GM23338 (cell line): Measurements from ENCODE around the gene LRRC4B.

Experiments used
- CREB1 ChIP-seq: fragments of 250-450 bp; sonication (Bioruptor Pico); IDR thresholded peaks from 2 replicates; pipeline ENCODE4 v1.5.0; 2020; ENCODE audit warnings: low read depth, mild to moderate bottlenecking, moderate library complexity
- CTCF ChIP-seq, 2 experiments: fragments of 200-600 bp in 1 of 2; sonication (generic) in 1 of 2; conservative IDR thresholded peaks; 2 replicates each; pipeline versions ENCODE4 v1.5.1 to v1.6.1; 2016 to 2017; ENCODE audit warnings: antibody characterized with exemption in 2 of 2, low read depth in 2 of 2, mild to moderate bottlenecking in 2 of 2, moderate library complexity in 1 of 2
- ETS1 ChIP-seq: IDR thresholded peaks from 2 replicates; pipeline ENCODE4 v1.6.1; 2016; ENCODE audit warnings: antibody characterized with exemption
- EZH2 ChIP-seq: fragments of 200-600 bp; sonication (generic); IDR thresholded peaks from one replicate; pipeline ENCODE4 v1.8.0; 2017; ENCODE audit warnings: antibody characterized with exemption, mild to moderate bottlenecking, low read depth; ENCODE audit not compliant: unreplicated experiment
- EZH2phosphoT487 ChIP-seq: fragments of 200-600 bp; sonication (generic); IDR thresholded peaks from one replicate; pipeline ENCODE4 v1.8.1; 2018; ENCODE audit warnings: antibody characterized with exemption; ENCODE audit not compliant: unreplicated experiment
- JUNB ChIP-seq: IDR thresholded peaks from one replicate; pipeline ENCODE4 v1.6.1; 2016; ENCODE audit warnings: antibody characterized with exemption; ENCODE audit not compliant: unreplicated experiment
- NANOG ChIP-seq: IDR thresholded peaks from 2 replicates; pipeline ENCODE4 v1.6.1; 2016; ENCODE audit warnings: antibody characterized with exemption, borderline replicate concordance
- POLR2AphosphoS5 ChIP-seq: IDR thresholded peaks from 2 replicates; pipeline ENCODE4 v1.6.1; 2016; ENCODE audit warnings: antibody characterized with exemption, low read depth
- REST ChIP-seq: IDR thresholded peaks from one replicate; pipeline ENCODE4 v1.6.1; 2018; ENCODE audit warnings: antibody characterized with exemption; ENCODE audit not compliant: unreplicated experiment
- STAT1 ChIP-seq: IDR thresholded peaks from one replicate; pipeline ENCODE4 v1.6.1; 2016; ENCODE audit warnings: antibody characterized with exemption; ENCODE audit not compliant: unreplicated experiment
- ZNF114 ChIP-seq: fragments of 250-450 bp; sonication (Bioruptor Pico); IDR thresholded peaks from 2 replicates; pipeline ENCODE4 v1.5.0; 2020; ENCODE audit warnings: mild to moderate bottlenecking, moderate library complexity
- ZNF331 ChIP-seq: fragments of 250-450 bp; sonication (Bioruptor Pico); IDR thresholded peaks from 2 replicates; pipeline ENCODE4 v1.5.0; 2020; ENCODE audit warnings: low read depth, mild to moderate bottlenecking, moderate library complexity

- no peak for TF ChIP-seq EZH2
- TF ChIP-seq CREB1 (CRISPR knock-in tag): no peak
- no peak for TF ChIP-seq CTCF (conservative IDR thresholded peaks at IDR 0.05; ENCODE audit: low read depth in 2 of 2)
- no peak for TF ChIP-seq REST
- no peak for TF ChIP-seq STAT1
- TF ChIP-seq EZH2phosphoT487: no peak
- TF ChIP-seq NANOG: no peak
- TF ChIP-seq POLR2AphosphoS5: no peak
- TF ChIP-seq JUNB: no peak
- TF ChIP-seq ZNF331 (CRISPR knock-in tag): no peak
- TF ChIP-seq ETS1: no peak
- no peak for TF ChIP-seq ZNF114
Measured at GRCh38 chr19:50532952-50533351, 35.3 kb downstream of the LRRC4B start.
